HG03135 (cell line): ENCODE data around the gene TIMM44.

Source experiments
- ATAC-seq: cut with Tn5 transposase; IDR thresholded peaks from one replicate; pipeline ENCODE4 v1.9.1; 2021; ENCODE audit warnings: mild to moderate bottlenecking, moderate library complexity; ENCODE audit not compliant: unreplicated experiment

Gene TIMM44

DNA sequence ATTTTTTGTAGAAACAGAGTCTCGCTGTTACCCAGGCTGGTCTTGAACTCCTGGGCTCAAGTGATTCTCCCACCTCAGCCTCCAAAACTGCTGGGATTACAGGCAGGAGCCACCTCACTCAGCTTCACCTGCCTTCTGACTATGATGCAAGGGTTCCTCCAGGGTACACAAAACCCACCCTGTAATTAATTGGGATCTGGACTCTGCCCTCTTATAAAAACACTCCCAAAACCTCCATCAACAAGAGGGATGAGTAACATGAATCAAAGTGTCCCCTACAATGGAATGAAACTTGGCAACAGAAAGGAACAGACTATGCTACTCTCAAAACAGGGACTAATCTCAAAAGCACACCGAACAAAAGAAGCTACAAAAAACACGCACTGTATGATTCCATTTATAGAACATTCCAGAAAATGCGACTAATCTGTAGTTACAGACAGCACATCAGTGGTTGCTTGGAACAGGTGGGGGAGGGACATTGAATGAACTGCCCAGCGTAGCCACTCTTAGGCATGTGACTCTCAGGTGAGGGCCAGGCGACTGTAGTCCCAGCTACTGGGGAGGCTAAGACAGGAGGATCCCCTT, 66.1 kb downstream of the TIMM44 start:
- ATAC-seq: no peak
